WI38 (cell line): ENCODE results near the gene OLFML2A.

Experiments
- H3K4me3 ChIP-seq: 2 replicates; pipeline ENCODE4 v1.5.1; 2011; ENCODE audit warnings: low read depth, mild to moderate bottlenecking, control low read depth, low read length
- CTCF ChIP-seq: IDR thresholded peaks from 2 replicates; pipeline ENCODE4 v1.5.1; 2012; ENCODE audit warnings: low read depth, mild to moderate bottlenecking, control low read depth, low read length

The OLFML2A gene

GRCh38 chr9:124766815-124767554 lies 9.9 kb upstream of the OLFML2A start:
- H3K4me3 ChIP-seq = no peak overlapping the region
- TF ChIP-seq CTCF = no peak

- no peak overlapping the region for H3K4me3 ChIP-seq
These were observed 9.1 kb upstream of the OLFML2A start for GRCh38 chr9:124767821-124768220.

GRCh38 chr9:124768334-124768733 lies 8.6 kb upstream of the OLFML2A start:
- no peak overlapping the region for H3K4me3 ChIP-seq
- TF ChIP-seq CTCF = no peak

More at GRCh38 chr9:124767821-124768220, 9.1 kb upstream of the OLFML2A start:
- TF ChIP-seq CTCF = no peak

GRCh38 chr9:124768750-124769548 lies 8.0 kb upstream of the OLFML2A start:
- H3K4me3 ChIP-seq = no peak overlapping the region
- TF ChIP-seq CTCF = no peak

GRCh38 chr9:124769549-124770358 lies 7.2 kb upstream of the OLFML2A start:
- TF ChIP-seq CTCF = no peak
- H3K4me3 ChIP-seq = no peak overlapping the region

GRCh38 chr9:124770359-124771020 lies 6.4 kb upstream of the OLFML2A start:
- H3K4me3 ChIP-seq = peak overlapping the region; percentile 69
- no peak for TF ChIP-seq CTCF
